ENCODE data around the gene ADSS1. TPM values are rescaled to one million over a fixed set of nuclear protein-coding genes. Genes with fewer than 3 reads are reported as not detected.
"Not testable (repeated sequence)": the region's sequence is repeated elsewhere in the genome, so short reads cannot be mapped to it uniquely, and the experiment has no call there.

The ADSS1 gene
- polyA plus RNA-seq, 1 donor (not counting 4 experiments of a cell fraction or from before 2014, with no cell fraction given): 1.7 TPM

DNA sequence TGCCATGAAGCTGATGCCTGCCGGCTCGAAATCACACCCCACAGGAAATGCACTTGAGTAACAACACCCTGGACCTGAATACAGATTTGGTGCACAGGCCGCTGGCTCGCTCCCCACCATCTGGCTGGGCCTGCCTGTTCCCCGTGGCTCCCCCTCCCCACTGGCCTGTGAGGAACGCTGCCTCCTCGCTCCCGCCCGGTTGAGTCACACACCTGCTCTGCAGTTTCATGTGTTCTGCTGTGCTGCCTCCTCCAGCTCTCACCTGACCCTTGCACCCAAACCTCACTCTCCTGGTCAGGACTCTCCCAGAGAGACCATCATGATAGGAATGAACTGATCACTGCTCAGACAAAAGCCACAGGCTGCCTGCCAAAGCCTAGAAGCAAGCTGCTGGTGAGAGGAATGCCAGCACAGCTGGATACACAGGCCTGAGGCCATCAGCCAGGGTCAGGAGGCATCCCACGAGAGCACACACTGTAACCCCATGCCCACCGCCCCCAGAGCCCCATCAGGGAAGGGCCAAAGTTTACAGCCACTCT lies 25.2 kb downstream of the ADSS1 start:
- no peaks in the 10 kb centered on the region for H3K9me3 ChIP-seq (ENCODE audit: control insufficient read depth, low read depth, low read length)
- peaks cover 2% of the 10 kb centered on the region for H4K20me1 ChIP-seq (ENCODE audit: control insufficient read depth, extremely low read depth, insufficient read depth, low read length)
- no peak overlapping the region for H3K4me3 ChIP-seq (ENCODE audit: control insufficient read depth in 2 of 3, extremely low read depth in 1 of 3, insufficient read depth in 2 of 3, low read depth in 1 of 3, low read length in 3 of 3)
- TF ChIP-seq, protein P1, sequence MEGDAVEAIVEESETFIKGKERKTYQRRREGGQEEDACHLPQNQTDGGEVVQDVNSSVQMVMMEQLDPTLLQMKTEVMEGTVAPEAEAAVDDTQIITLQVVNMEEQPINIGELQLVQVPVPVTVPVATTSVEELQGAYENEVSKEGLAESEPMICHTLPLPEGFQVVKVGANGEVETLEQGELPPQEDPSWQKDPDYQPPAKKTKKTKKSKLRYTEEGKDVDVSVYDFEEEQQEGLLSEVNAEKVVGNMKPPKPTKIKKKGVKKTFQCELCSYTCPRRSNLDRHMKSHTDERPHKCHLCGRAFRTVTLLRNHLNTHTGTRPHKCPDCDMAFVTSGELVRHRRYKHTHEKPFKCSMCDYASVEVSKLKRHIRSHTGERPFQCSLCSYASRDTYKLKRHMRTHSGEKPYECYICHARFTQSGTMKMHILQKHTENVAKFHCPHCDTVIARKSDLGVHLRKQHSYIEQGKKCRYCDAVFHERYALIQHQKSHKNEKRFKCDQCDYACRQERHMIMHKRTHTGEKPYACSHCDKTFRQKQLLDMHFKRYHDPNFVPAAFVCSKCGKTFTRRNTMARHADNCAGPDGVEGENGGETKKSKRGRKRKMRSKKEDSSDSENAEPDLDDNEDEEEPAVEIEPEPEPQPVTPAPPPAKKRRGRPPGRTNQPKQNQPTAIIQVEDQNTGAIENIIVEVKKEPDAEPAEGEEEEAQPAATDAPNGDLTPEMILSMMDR (optimal IDR thresholded peaks at IDR 0.05 in 1 of 3, IDR thresholded peaks at IDR 0.05 in 1 of 3, conservative IDR thresholded peaks at IDR 0.05 in 1 of 3; ENCODE audit: extremely low read depth in 1 of 3, insufficient read depth in 2 of 3, low read length in 3 of 3): peak in 2 of 3 experiments; percentile 7 to 33
- no peak for TF ChIP-seq EZH2 (IDR thresholded peaks at IDR 0.05; ENCODE audit: low read length)
- peak overlapping the region; percentile 74 for H3K27ac ChIP-seq (ENCODE audit: control insufficient read depth, insufficient read depth, low read length)
- FAIRE-seq (peak; percentile 66), DNase-seq (ENCODE audit: low read depth, low spot score) (no peak)
- H3K27me3 ChIP-seq (ENCODE audit: control insufficient read depth, extremely low read depth, insufficient read depth, low read length): no peaks in the 10 kb centered on the region
- H3K4me2 ChIP-seq (ENCODE audit: control insufficient read depth, extremely low read depth, insufficient read depth, low read depth, low read length): peak overlapping the region; percentile 70
- peaks cover 12% of the 10 kb centered on the region for H3K79me2 ChIP-seq (ENCODE audit: control insufficient read depth, insufficient read depth, low read length)
- H3K9ac ChIP-seq (ENCODE audit: control insufficient read depth, extremely low read depth, insufficient read depth, low read length): peak overlapping the region; percentile 55
- peaks cover 59% of the 10 kb centered on the region for H3K4me1 ChIP-seq (ENCODE audit: control insufficient read depth, extremely low read depth, insufficient read depth, low read length)
- H2AFZ ChIP-seq (ENCODE audit: control insufficient read depth, low read length): no peak overlapping the region
- H3K9me1 ChIP-seq (ENCODE audit: control insufficient read depth, extremely low read depth, insufficient read depth, low read length): peaks cover 2% of the 10 kb centered on the region
- H3K36me3 ChIP-seq (ENCODE audit: control insufficient read depth in 2 of 2, extremely low read depth in 1 of 2, insufficient read depth in 2 of 2, low read length in 2 of 2): no peaks in the 10 kb centered on the region
- dilution Hi-C loops (cut with MboI; ENCODE audit: extremely low pct_ligation_motif_present, low sequenced_read_pairs): no loop called here

DNA sequence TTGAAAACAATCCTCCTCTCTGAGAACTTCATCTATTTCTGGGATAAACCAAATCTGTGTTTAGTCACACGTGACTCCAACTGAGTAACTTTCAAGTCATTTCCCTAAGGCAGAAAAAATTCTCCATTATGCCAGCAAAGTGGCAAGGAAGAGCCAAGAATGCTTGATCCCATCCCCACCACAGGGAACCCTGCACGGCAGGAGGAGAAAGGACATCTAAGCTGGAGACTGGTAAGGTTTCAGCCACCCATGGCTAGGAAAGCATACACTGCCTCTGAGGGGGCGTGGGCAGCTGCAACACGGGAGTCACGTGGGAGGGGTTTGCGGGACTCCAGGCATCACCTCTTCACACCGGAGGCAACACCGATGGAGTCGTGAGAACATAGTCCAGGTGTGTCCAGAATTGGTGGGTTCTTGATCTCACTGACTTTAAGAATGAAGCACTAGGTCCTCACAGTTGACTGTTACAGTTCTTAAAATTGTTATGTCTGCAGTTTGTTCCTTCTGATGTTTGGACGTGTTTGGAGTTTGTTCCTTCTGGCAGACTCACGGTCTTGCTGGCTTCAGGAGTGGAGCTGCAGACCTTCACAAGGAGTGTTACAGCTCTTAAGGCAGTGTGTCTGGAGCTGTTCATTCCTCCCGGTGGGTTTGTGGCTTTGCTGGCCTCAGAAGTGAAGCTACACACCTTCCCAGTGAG lies 26.2 kb downstream of the ADSS1 start:
- H4K20me1 ChIP-seq (ENCODE audit: control insufficient read depth, extremely low read depth, insufficient read depth, low read length): peaks cover 3% of the 10 kb centered on the region
- peak overlapping the region; percentile 70 for H3K4me2 ChIP-seq (ENCODE audit: control insufficient read depth, extremely low read depth, insufficient read depth, low read depth, low read length)
- no peaks in the 10 kb centered on the region for H3K27me3 ChIP-seq (ENCODE audit: control insufficient read depth, extremely low read depth, insufficient read depth, low read length)
- no peaks in the 10 kb centered on the region for H3K9me3 ChIP-seq (ENCODE audit: control insufficient read depth, low read depth, low read length)
- H3K9me1 ChIP-seq (ENCODE audit: control insufficient read depth, extremely low read depth, insufficient read depth, low read length): peaks cover 2% of the 10 kb centered on the region
- FAIRE-seq (peak; percentile 82), DNase-seq (ENCODE audit: low read depth, low spot score) (no peak)
- peak overlapping the region; percentile 17 for H2AFZ ChIP-seq (ENCODE audit: control insufficient read depth, low read length)
- H3K9ac ChIP-seq (ENCODE audit: control insufficient read depth, extremely low read depth, insufficient read depth, low read length): peak overlapping the region; percentile 55
- peak overlapping the region; percentile 74 for H3K27ac ChIP-seq (ENCODE audit: control insufficient read depth, insufficient read depth, low read length)
- no peak for TF ChIP-seq EZH2 (IDR thresholded peaks at IDR 0.05; ENCODE audit: low read length)
- no peaks in the 10 kb centered on the region for H3K36me3 ChIP-seq (ENCODE audit: control insufficient read depth in 2 of 2, extremely low read depth in 1 of 2, insufficient read depth in 2 of 2, low read length in 2 of 2)
- dilution Hi-C loops (cut with MboI; ENCODE audit: extremely low pct_ligation_motif_present, low sequenced_read_pairs): loop anchor here (10.0 kb wide), 1 partner anchor 75 kb away; no protein-coding TSS in a partner anchor
- peaks cover 64% of the 10 kb centered on the region for H3K4me1 ChIP-seq (ENCODE audit: control insufficient read depth, extremely low read depth, insufficient read depth, low read length)
- H3K79me2 ChIP-seq (ENCODE audit: control insufficient read depth, insufficient read depth, low read length): peaks cover 23% of the 10 kb centered on the region
- H3K4me3 ChIP-seq (ENCODE audit: control insufficient read depth in 2 of 3, extremely low read depth in 1 of 3, insufficient read depth in 2 of 3, low read depth in 1 of 3, low read length in 3 of 3): peak overlapping the region in 1 of 3 experiments; percentile 17

DNA sequence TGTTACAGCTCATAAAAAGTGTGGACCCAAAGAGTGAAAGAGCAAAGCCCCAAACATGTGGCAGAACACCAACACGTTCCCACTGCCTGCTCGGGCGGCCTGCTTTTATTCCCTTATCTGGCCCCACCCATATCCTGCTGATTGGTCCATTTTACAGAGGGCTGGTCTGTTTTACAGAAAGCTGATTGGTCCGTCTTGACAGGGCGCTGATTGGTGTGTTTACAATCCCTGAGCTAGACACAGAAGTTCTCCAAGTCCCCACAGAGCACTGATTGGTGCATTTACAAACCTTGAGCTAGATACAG lies 26.7 kb downstream of the ADSS1 start:
- H3K9ac ChIP-seq (ENCODE audit: control insufficient read depth, extremely low read depth, insufficient read depth, low read length); H3K27ac ChIP-seq (ENCODE audit: control insufficient read depth, insufficient read depth, low read length); FAIRE-seq; H2AFZ ChIP-seq (ENCODE audit: control insufficient read depth, low read length); H3K4me3 ChIP-seq (ENCODE audit: control insufficient read depth in 2 of 3, extremely low read depth in 1 of 3, insufficient read depth in 2 of 3, low read depth in 1 of 3, low read length in 3 of 3); H3K36me3 ChIP-seq (ENCODE audit: control insufficient read depth in 2 of 2, extremely low read depth in 1 of 2, insufficient read depth in 2 of 2, low read length in 2 of 2); DNase-seq (ENCODE audit: low read depth, low spot score); H4K20me1 ChIP-seq (ENCODE audit: control insufficient read depth, extremely low read depth, insufficient read depth, low read length); H3K27me3 ChIP-seq (ENCODE audit: control insufficient read depth, extremely low read depth, insufficient read depth, low read length); H3K9me3 ChIP-seq (ENCODE audit: control insufficient read depth, low read depth, low read length); H3K9me1 ChIP-seq (ENCODE audit: control insufficient read depth, extremely low read depth, insufficient read depth, low read length): not testable (repeated sequence)
- H3K4me1 ChIP-seq (ENCODE audit: control insufficient read depth, extremely low read depth, insufficient read depth, low read length): peaks cover 62% of the 10 kb centered on the region
- peak overlapping the region; percentile 70 for H3K4me2 ChIP-seq (ENCODE audit: control insufficient read depth, extremely low read depth, insufficient read depth, low read depth, low read length)
- H3K79me2 ChIP-seq (ENCODE audit: control insufficient read depth, insufficient read depth, low read length): peaks cover 27% of the 10 kb centered on the region
- dilution Hi-C loops (cut with MboI; ENCODE audit: extremely low pct_ligation_motif_present, low sequenced_read_pairs): loop anchor here (10.0 kb wide), 1 partner anchor 74 kb away; no protein-coding TSS in a partner anchor

All from keratinocyte (primary cell).